ENCODE results near the gene HINT2. TPM values are rescaled to one million over a fixed set of nuclear protein-coding genes. Genes with fewer than 3 reads are reported as not detected.

HINT2 gene
- total RNA-seq, 1 experiment from 2014 or later, result 35.9 TPM

DNA sequence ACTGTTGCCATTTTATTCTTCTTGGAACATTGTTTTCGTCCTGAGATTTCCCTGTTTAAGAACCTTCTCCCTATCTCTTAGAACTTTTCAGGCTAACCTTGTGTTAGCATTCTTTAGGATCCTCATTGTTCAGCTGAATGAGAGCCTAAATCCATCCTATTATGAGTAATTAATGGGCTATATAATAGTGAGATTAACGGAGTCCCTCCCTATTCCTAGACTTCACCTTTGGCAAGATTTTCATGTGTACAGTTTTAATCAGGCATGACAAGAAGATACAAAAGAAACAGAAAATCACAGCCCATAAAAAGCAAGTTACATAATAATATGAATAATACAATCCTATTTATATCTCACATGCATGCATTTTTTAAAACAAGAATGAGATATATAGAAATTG lies 51.7 kb downstream of the HINT2 start:
- H4K8ac ChIP-seq (replicated peaks; ENCODE audit: insufficient read length, low read depth, low read length), result no peak overlapping the region
- H3K9me3 Mint-ChIP-seq, result no peaks in the 10 kb centered on the region
- H3K9ac ChIP-seq (ENCODE audit: extremely low read depth, insufficient read length, low read length), result no peak overlapping the region
- no peak overlapping the region for H2BK15ac ChIP-seq (ENCODE audit: low read depth, low read length)
- no peak overlapping the region for H3K27ac ChIP-seq (ENCODE audit: insufficient read length, low read depth, low read length)
- H4K20me1 ChIP-seq (ENCODE audit: control insufficient read depth, insufficient read depth, insufficient read length), result no peaks in the 10 kb centered on the region
- H4K91ac ChIP-seq (ENCODE audit: insufficient read length, low read depth, low read length), result no peak overlapping the region
- no peaks in the 10 kb centered on the region for H3K79me1 ChIP-seq (ENCODE audit: insufficient read depth, low read depth, low read length, poor library complexity, severe bottlenecking)
- H2BK20ac ChIP-seq (ENCODE audit: low read depth, low read length, poor library complexity, severe bottlenecking), result no peak overlapping the region
- no peak overlapping the region for H3K18ac ChIP-seq (ENCODE audit: insufficient read length, low read depth, low read length)
- H3T11ph ChIP-seq (ENCODE audit: low read length), result no peak overlapping the region
- TF ChIP-seq, protein P1, sequence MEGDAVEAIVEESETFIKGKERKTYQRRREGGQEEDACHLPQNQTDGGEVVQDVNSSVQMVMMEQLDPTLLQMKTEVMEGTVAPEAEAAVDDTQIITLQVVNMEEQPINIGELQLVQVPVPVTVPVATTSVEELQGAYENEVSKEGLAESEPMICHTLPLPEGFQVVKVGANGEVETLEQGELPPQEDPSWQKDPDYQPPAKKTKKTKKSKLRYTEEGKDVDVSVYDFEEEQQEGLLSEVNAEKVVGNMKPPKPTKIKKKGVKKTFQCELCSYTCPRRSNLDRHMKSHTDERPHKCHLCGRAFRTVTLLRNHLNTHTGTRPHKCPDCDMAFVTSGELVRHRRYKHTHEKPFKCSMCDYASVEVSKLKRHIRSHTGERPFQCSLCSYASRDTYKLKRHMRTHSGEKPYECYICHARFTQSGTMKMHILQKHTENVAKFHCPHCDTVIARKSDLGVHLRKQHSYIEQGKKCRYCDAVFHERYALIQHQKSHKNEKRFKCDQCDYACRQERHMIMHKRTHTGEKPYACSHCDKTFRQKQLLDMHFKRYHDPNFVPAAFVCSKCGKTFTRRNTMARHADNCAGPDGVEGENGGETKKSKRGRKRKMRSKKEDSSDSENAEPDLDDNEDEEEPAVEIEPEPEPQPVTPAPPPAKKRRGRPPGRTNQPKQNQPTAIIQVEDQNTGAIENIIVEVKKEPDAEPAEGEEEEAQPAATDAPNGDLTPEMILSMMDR (conservative IDR thresholded peaks at IDR 0.05), result no peak
- no peak overlapping the region for H3K4me3 Mint-ChIP-seq
- H4K5ac ChIP-seq (ENCODE audit: insufficient read length, low read depth, low read length), result no peak overlapping the region
- no peak for DNase-seq
- no peaks in the 10 kb centered on the region for H3K27me3 Mint-ChIP-seq (ENCODE audit: low read depth)
- WGBS (ENCODE audit: extremely low coverage, insufficient read length, low lambda C conversion rate), result no CpG with 5 or more reads among the region's 2 CpGs
- H3K23me2 ChIP-seq (ENCODE audit: insufficient read length, low read depth, low read length, poor library complexity, severe bottlenecking), result no peaks in the 10 kb centered on the region
- no peak overlapping the region for H2BK12ac ChIP-seq (ENCODE audit: insufficient read length, low read depth, low read length)
- no peaks in the 10 kb centered on the region for H3K9me3 ChIP-seq (ENCODE audit: control insufficient read depth, low read depth, low read length)
- H2AK5ac ChIP-seq (ENCODE audit: insufficient read length, low read length), result no peak overlapping the region
- peaks cover 27 to 30% of the 10 kb centered on the region in 2 experiments for H3K4me1 Mint-ChIP-seq
- no peak overlapping the region for H3K56ac ChIP-seq (ENCODE audit: insufficient read length, low read depth, low read length)
- no peak overlapping the region for H2AFZ ChIP-seq (ENCODE audit: low read length)
- H3K27me3 ChIP-seq (ENCODE audit: insufficient read depth, low read length), result no peaks in the 10 kb centered on the region
- peaks cover 0 to 7% (median 0%) of the 10 kb centered on the region in 3 experiments; a peak in 3 of 7 replicates for H3K36me3 Mint-ChIP-seq (ENCODE audit: insufficient read depth in 1 of 3, low read depth in 3 of 3)
- H3K4me2 ChIP-seq (ENCODE audit: insufficient read depth, insufficient read length, low read length), result no peak overlapping the region
- H3K14ac ChIP-seq (ENCODE audit: insufficient read depth, low read length), result no peak overlapping the region
- H3K27ac Mint-ChIP-seq, result no peak overlapping the region
- no peak overlapping the region for H2BK120ac ChIP-seq (ENCODE audit: low read depth, low read length, poor library complexity, severe bottlenecking)
- no peaks in the 10 kb centered on the region for H3K4me1 ChIP-seq (ENCODE audit: insufficient read depth, low read length)
- no peak overlapping the region for H3K23ac ChIP-seq (ENCODE audit: insufficient read length, low read depth, low read length)
- H2BK5ac ChIP-seq (ENCODE audit: insufficient read length, low read length), result no peak overlapping the region
- no peaks in the 10 kb centered on the region; the same call in 1 of the 2 replicates for H3K79me2 ChIP-seq (ENCODE audit: insufficient read depth, low read length)
- no peak overlapping the region for H3K4ac ChIP-seq (ENCODE audit: low read depth, low read length)

Other genes with a start within 250 kb of the HINT2 start
- gene TESK1, start 209.8 kb downstream of the HINT2 start, total RNA-seq (2021), result 28.1 and 28.6 TPM in 2 replicates
- 3.3 and 3.9 TPM in 2 replicates for gene CD72, start 196.6 kb downstream of the HINT2 start, total RNA-seq (2021)
- gene SIT1, start 164.1 kb downstream of the HINT2 start, total RNA-seq (2021), result 1.3 and 1.6 TPM in 2 replicates
- gene RMRP, start 157.0 kb downstream of the HINT2 start, total RNA-seq (2021), result 18,417 and 20,652 TPM in 2 replicates
- 11.3 and 12.0 TPM in 2 replicates for gene CCDC107, start 156.8 kb downstream of the HINT2 start, total RNA-seq (2021)
- gene ARHGEF39, start 149.8 kb downstream of the HINT2 start, total RNA-seq (2021), result 21.6 and 24.4 TPM in 2 replicates
- gene CA9, start 141.1 kb downstream of the HINT2 start, total RNA-seq (2021), result 0.94 and 1.9 TPM in 2 replicates
- gene TPM2, start 125.1 kb downstream of the HINT2 start, total RNA-seq (2021), result 221 and 225 TPM in 2 replicates
- gene TLN1, start 82.8 kb downstream of the HINT2 start, total RNA-seq (2021), result 102 and 103 TPM in 2 replicates
- gene CREB3, start 82.4 kb downstream of the HINT2 start, total RNA-seq (2021), result 26.9 and 27.3 TPM in 2 replicates
- gene GBA2, start 65.8 kb downstream of the HINT2 start, total RNA-seq (2021), result 90.7 and 103 TPM in 2 replicates
- gene RGP1, start 65.8 kb downstream of the HINT2 start, total RNA-seq (2021), result 23.5 and 25.7 TPM in 2 replicates
- 0.83 and 0.97 TPM in 2 replicates for gene MSMP, start 60.8 kb downstream of the HINT2 start, total RNA-seq (2021)
- gene NPR2, start 23.5 kb downstream of the HINT2 start, total RNA-seq (2021), result 12.2 and 12.5 TPM in 2 replicates
- gene SPAG8, start 2.8 kb downstream of the HINT2 start, total RNA-seq (2021), result 0.46 and 0.50 TPM in 2 replicates
- gene FAM221B, start 13.7 kb upstream of the HINT2 start, total RNA-seq (2021), result not detected in 2 replicates
- gene TMEM8B, start 14.2 kb upstream of the HINT2 start, total RNA-seq (2021), result 7.9 and 9.3 TPM in 2 replicates
- gene OR13J1, start 55.4 kb upstream of the HINT2 start, total RNA-seq (2021), result not detected in 2 replicates
- gene HRCT1, start 91.2 kb upstream of the HINT2 start, total RNA-seq (2021), result not detected in 2 replicates
- 0.26 TPM in 1 of 2 replicates, not detected in the other for gene SPAAR, start 94.4 kb upstream of the HINT2 start, total RNA-seq (2021)
- not detected in 2 replicates for gene OR2S2, start 143.1 kb upstream of the HINT2 start, total RNA-seq (2021)
- 9.5 and 10.3 TPM in 2 replicates for gene RECK, start 221.9 kb upstream of the HINT2 start, total RNA-seq (2021)

Measured in H9 (cell line).